ENCODE results near the gene SH2B3. TPM values are rescaled to one million over a fixed set of nuclear protein-coding genes. Genes with fewer than 3 reads are reported as not detected.

Gene SH2B3
- total RNA-seq, 1 donor from 2014 or later = 50.5 TPM

DNA sequence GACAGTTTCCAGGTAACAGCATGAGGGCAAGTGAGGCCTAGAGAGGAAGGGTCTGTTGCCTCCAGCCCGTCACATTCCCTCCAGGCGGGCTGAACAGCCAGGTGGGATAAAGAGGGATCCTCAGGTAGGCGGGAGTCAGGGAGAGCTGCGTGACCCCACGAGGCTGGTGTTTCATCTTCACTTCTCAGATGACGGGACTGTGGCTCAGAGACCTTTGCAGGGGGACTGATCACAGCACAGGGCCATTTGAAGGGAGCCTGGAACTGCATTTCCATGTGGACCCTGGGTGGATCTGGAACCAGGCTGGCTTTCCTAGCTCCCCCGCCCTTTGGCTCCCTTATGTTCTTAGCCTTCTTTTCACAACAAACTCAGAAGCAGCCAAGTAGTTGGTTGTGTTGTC is 37.4 kb downstream of the SH2B3 start:
- Histone ChIP-seq H3K27me3 (ENCODE audit: low read depth) (no peaks in the 10 kb centered on the region), H3K27ac (replicated peaks) (peak overlapping the region; percentile 97), H3K4me1 (peaks cover 100% of the 10 kb centered on the region), H3K9me3 (replicated peaks) (no peaks in the 10 kb centered on the region), H3K4me3 (no peak overlapping the region), H3K36me3 (peaks cover 19% of the 10 kb centered on the region)
- intact Hi-C loops (cut with micrococcal nuclease) = no loop called here
- no peak for DNase-seq
- TF ChIP-seq, protein P1, sequence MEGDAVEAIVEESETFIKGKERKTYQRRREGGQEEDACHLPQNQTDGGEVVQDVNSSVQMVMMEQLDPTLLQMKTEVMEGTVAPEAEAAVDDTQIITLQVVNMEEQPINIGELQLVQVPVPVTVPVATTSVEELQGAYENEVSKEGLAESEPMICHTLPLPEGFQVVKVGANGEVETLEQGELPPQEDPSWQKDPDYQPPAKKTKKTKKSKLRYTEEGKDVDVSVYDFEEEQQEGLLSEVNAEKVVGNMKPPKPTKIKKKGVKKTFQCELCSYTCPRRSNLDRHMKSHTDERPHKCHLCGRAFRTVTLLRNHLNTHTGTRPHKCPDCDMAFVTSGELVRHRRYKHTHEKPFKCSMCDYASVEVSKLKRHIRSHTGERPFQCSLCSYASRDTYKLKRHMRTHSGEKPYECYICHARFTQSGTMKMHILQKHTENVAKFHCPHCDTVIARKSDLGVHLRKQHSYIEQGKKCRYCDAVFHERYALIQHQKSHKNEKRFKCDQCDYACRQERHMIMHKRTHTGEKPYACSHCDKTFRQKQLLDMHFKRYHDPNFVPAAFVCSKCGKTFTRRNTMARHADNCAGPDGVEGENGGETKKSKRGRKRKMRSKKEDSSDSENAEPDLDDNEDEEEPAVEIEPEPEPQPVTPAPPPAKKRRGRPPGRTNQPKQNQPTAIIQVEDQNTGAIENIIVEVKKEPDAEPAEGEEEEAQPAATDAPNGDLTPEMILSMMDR (IDR thresholded peaks at IDR 0.05; ENCODE audit: borderline replicate concordance) = no peak

DNA sequence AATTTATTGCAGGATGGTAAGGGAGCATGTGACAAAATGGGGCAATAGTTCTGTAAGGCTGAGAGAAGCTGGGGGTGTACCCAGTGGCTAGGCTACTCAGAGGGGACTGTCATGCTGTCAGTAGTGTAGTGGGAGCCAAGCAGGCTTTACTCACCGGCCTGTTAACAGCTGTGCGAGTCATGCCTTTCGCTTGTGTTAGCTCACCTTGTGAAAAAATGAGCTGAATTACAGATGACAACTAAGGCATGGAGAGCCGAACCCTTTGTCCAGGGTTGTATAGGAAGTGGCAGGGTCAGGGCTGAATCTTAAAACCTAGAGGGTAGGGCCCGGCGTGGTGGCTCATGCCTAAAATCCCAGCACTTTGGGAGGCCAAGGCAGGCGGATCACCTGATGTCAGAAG is 37.9 kb downstream of the SH2B3 start:
- Histone ChIP-seq H3K4me3 (no peak overlapping the region), H3K27me3 (ENCODE audit: low read depth) (no peaks in the 10 kb centered on the region), H3K36me3 (peaks cover 24% of the 10 kb centered on the region), H3K9me3 (replicated peaks) (no peaks in the 10 kb centered on the region), H3K4me1 (peaks cover 100% of the 10 kb centered on the region), H3K27ac (replicated peaks) (peak overlapping the region; percentile 97)
- intact Hi-C loops (cut with micrococcal nuclease) = no loop called here
- TF ChIP-seq, protein P1 (IDR thresholded peaks at IDR 0.05; ENCODE audit: borderline replicate concordance) = no peak
- DNase-seq = no peak

DNA sequence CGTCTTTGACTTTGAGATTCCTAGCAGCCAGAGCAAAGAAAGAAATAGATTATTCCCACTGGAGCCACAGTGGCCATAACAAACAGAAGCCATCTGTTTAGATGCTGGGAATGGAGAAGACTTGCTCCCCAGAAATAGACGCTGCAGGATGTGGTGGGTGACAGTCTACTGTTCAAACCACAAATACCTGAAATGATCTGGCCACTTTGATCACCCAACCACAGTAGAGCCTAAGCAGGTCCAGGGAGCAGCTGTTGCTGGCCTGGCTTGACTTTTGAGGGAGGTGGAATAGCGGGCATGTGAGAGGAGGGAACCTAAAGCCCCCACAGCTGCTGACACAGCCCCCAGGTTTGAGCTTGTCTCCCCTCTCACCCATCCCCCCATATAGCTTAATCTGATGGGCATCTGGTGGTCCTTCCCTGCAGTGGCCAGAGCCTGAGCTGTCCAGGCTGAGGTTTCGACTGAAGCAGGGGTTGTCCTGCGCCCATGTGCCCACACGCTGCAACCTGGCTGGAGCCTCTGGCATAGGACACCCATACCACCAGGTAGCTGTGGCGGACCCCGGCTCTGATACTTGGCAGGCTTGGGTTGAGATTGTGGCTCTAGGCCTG is 38.7 kb downstream of the SH2B3 start:
- DNase-seq = no peak
- TF ChIP-seq, protein P1 (IDR thresholded peaks at IDR 0.05; ENCODE audit: borderline replicate concordance) = no peak
- Histone ChIP-seq H3K9me3 (replicated peaks) (no peaks in the 10 kb centered on the region), H3K27ac (replicated peaks) (peak overlapping the region; percentile 97), H3K27me3 (ENCODE audit: low read depth) (no peaks in the 10 kb centered on the region), H3K36me3 (peaks cover 27% of the 10 kb centered on the region), H3K4me1 (peaks cover 100% of the 10 kb centered on the region), H3K4me3 (no peak overlapping the region)
- intact Hi-C loops (cut with micrococcal nuclease) = no loop called here

DNA sequence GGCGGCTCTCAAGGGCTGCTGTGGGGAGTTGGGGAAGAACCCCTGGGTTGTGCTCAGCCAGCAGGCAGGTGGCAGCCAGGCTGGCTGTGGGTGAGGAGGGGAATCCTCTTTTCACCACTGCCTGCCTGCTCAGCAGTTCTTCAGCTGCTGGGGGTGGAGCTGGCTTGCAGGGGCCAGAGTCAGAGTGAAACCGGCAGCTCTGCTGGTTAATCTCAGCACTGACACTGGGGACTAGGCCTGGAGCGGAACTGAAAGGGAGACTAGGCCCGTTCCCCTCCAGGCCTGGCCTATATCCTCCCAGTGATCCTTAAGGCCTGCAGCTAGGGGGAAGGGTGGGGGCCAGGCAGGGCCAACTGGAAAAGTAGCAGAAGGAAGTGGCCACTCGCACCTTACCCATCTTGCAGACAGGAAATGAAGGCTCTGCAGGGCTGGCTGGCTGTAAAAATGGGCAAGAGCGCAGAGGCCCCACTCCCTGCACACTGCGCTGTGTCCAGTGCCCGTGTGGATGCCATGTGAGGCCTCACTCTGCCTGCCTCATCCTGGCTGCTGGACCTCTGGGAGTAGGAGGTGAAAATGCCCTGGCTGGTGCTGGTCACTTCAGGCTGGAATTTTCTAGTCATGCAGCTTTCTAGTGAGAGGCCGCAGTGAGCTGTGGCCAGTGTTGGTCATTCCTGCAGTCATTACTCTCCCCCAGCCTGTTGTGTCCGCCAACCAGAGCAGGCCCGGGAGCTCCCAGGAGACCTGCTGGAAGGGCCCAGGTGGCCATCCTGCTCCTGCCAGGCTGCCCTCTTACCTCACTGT is 39.4 kb downstream of the SH2B3 start:
- intact Hi-C loops (cut with micrococcal nuclease) = no loop called here
- H3K4me1 ChIP-seq = peaks cover 100% of the 10 kb centered on the region

DNA sequence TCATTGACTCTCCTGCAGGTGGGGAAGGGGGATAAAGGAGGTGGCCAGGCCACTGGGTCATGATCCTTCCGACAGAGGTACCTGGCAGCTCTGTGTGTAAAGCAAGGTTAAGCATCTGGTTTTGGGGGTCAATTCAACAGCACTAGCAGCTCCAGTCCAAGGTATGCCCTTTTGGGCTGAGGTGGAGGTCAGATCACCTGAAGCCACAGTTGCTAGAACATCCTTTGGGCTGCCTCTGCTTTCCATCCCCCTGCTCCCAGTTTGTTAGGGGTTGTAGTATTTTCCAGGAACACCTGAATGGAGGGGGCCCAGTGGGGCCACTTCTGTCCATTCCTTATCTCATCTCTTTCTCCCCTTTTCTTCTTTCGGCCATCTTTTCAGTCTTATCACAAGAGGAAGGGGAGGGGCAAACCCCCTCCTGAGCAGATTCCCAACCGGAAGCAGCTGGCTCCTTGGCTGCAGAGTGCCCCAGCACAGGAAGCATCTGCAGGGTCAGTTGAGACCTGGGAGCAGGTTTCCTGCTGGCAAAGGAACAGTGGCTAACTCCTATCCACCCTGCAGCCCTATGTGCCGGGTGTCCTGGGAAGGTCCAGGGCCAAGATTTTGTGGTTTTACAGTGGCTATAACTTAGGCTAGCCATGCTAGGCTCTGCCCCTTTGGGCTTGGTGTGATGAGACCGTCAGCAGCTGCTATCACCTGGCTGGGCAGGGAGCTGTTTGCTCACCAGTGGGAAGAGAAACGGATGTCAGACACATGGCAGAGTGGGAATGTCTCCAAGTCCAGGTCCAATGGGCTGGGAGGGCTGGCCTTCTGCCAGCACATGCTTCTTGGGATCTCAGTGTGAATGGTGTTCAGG is 40.2 kb downstream of the SH2B3 start:
- DNase-seq = no peak
- Histone ChIP-seq H3K27ac (replicated peaks) (peak overlapping the region; percentile 97), H3K4me1 (peaks cover 100% of the 10 kb centered on the region), H3K9me3 (replicated peaks) (no peaks in the 10 kb centered on the region), H3K27me3 (ENCODE audit: low read depth) (no peaks in the 10 kb centered on the region), H3K36me3 (peaks cover 42% of the 10 kb centered on the region), H3K4me3 (peak overlapping the region; percentile 24)
- TF ChIP-seq, protein P1 (IDR thresholded peaks at IDR 0.05; ENCODE audit: borderline replicate concordance) = no peak
- intact Hi-C loops (cut with micrococcal nuclease) = no loop called here

More for the DNA sequence above, 39.4 kb downstream of the SH2B3 start:
- Histone ChIP-seq H3K4me3 (peak overlapping the region; percentile 24), H3K27ac (replicated peaks) (peak overlapping the region; percentile 97), H3K27me3 (ENCODE audit: low read depth) (no peaks in the 10 kb centered on the region), H3K36me3 (peaks cover 34% of the 10 kb centered on the region), H3K9me3 (replicated peaks) (no peaks in the 10 kb centered on the region)
- DNase-seq = peak; percentile 69
- TF ChIP-seq, protein P1 (IDR thresholded peaks at IDR 0.05; ENCODE audit: borderline replicate concordance) = peak; percentile 27
